Hepatocyte (in vitro differentiated cells): ENCODE data around the gene PCNX3. TPM values are rescaled to one million over a fixed set of nuclear protein-coding genes. Genes with fewer than 3 reads are reported as not detected.

Experiments used
- DNase-seq: peaks from one replicate; pipeline ENCODE4 v3.0.0-alpha.2; 2016; ENCODE audit warnings: low spot score
- H2AFZ ChIP-seq: fragments of 200-600 bp; sonication (generic); 2 replicates; pipeline ENCODE4 v1.6.0; 2016; ENCODE audit warnings: antibody characterized with exemption, mild to moderate bottlenecking
- H3K27ac ChIP-seq: fragments of 200-600 bp; sonication (generic); 2 replicates; pipeline ENCODE4 v1.5.1; 2016; ENCODE audit warnings: mild to moderate bottlenecking
- H3K27me3 ChIP-seq: fragments of 200-600 bp; sonication (generic); 2 replicates; pipeline ENCODE4 v1.6.1; 2016
- H3K36me3 ChIP-seq: fragments of 200-600 bp; sonication (generic); replicated peaks from 2 replicates; pipeline ENCODE4 v1.5.1; 2016; ENCODE audit warnings: low read depth; ENCODE audit not compliant: insufficient read depth
- H3K4me1 ChIP-seq: fragments of 200-600 bp; sonication (generic); 2 replicates; pipeline ENCODE4 v1.5.1; 2016; ENCODE audit warnings: mild to moderate bottlenecking, moderate library complexity; ENCODE audit not compliant: insufficient read depth
- H3K4me2 ChIP-seq: fragments of 200-600 bp; sonication (generic); 2 replicates; pipeline ENCODE4 v1.6.0; 2016
- H3K4me3 ChIP-seq: fragments of 200-600 bp; sonication (generic); 2 replicates; pipeline ENCODE4 v1.5.1; 2016; ENCODE audit warnings: mild to moderate bottlenecking
- H3K79me2 ChIP-seq: fragments of 200-600 bp; sonication (generic); 2 replicates; pipeline ENCODE4 v1.6.0; 2017; ENCODE audit warnings: mild to moderate bottlenecking
- H3K9me2 ChIP-seq: fragments of 200-600 bp; sonication (generic); replicated peaks from 2 replicates; pipeline ENCODE4 v1.6.0; 2017; ENCODE audit warnings: mild to moderate bottlenecking; ENCODE audit not compliant: insufficient read depth
- H3K9me3 ChIP-seq: fragments of 200-600 bp; sonication (generic); 2 replicates; pipeline ENCODE4 v1.5.1; 2016; ENCODE audit warnings: low read depth, mild to moderate bottlenecking
- H4K20me1 ChIP-seq: fragments of 200-600 bp; sonication (generic); 2 replicates; pipeline ENCODE4 v1.6.0; 2016; ENCODE audit warnings: mild to moderate bottlenecking; ENCODE audit not compliant: insufficient read depth, poor library complexity, severe bottlenecking
- CTCF ChIP-seq: fragments of 200-600 bp; sonication (generic); IDR thresholded peaks from 2 replicates; pipeline ENCODE4 v1.5.1; 2016; ENCODE audit warnings: antibody characterized with exemption, mild to moderate bottlenecking; ENCODE audit not compliant: poor library complexity
- EZH2 ChIP-seq: fragments of 200-600 bp; sonication (generic); IDR thresholded peaks from 2 replicates; pipeline ENCODE4 v1.6.1; 2016; ENCODE audit warnings: antibody characterized with exemption, mild to moderate bottlenecking, borderline replicate concordance
- EZH2phosphoT487 ChIP-seq: fragments of 200-600 bp; sonication (generic); IDR thresholded peaks from one replicate; pipeline ENCODE4 v1.6.1; 2018; ENCODE audit warnings: antibody characterized with exemption, mild to moderate bottlenecking, low read depth, moderate library complexity; ENCODE audit not compliant: unreplicated experiment, severe bottlenecking
- WGBS: methylation state at CpG from one replicate; pipeline ENCODE4 v1.1.6; 2016; ENCODE audit warnings: low lambda C conversion rate; ENCODE audit errors: missing lambda C conversion rate; 5-methylcytosine and 5-hydroxymethylcytosine counted together
- polyA plus RNA-seq: library from polyadenylated mRNA; unstranded; fragments of >200 nt; fragmentation: Nextera tagmentation; extraction: Ambion mirVana; gene quantifications from 2 replicates; pipeline ENCODE4 v1.2.1, GENCODE V29; 2016
- total RNA-seq: library from RNA; depleted of rRNA; stranded (reverse); fragments of >200 nt; gene quantifications from 2 replicates; pipeline ENCODE4 v1.2.3, GENCODE V29; 2014

Gene PCNX3
- total and polyA plus RNA-seq, 2 experiments from 2014 or later, result 20.0 to 27.4 TPM

- WGBS, result 98% methylated on average over 25 of the region's 29 CpGs
- no peak overlapping the region for H2AFZ ChIP-seq
- TF ChIP-seq EZH2, result no peak
- no peak for TF ChIP-seq CTCF
- no peak for TF ChIP-seq EZH2phosphoT487
- H3K4me3 ChIP-seq, result no peak overlapping the region
- peaks cover 7% of the 10 kb centered on the region for H3K4me1 ChIP-seq
- peaks cover 6% of the 10 kb centered on the region for H4K20me1 ChIP-seq
- no peaks in the 10 kb centered on the region for H3K9me3 ChIP-seq
- H3K27ac ChIP-seq, result no peak overlapping the region
- no peak for DNase-seq
- no peak overlapping the region for H3K4me2 ChIP-seq
- H3K27me3 ChIP-seq, result no peaks in the 10 kb centered on the region
- no peaks in the 10 kb centered on the region for H3K36me3 ChIP-seq
- H3K79me2 ChIP-seq, result peaks cover 31% of the 10 kb centered on the region
- no peaks in the 10 kb centered on the region for H3K9me2 ChIP-seq
These were observed 3.8 kb downstream of the PCNX3 start for GRCh38 chr11:65619281-65619928.

- no peak for DNase-seq
- no peak overlapping the region for H3K27ac ChIP-seq
- no peak overlapping the region for H2AFZ ChIP-seq
- peaks cover 6% of the 10 kb centered on the region for H4K20me1 ChIP-seq
- peaks cover 28% of the 10 kb centered on the region for H3K79me2 ChIP-seq
- H3K36me3 ChIP-seq, result no peaks in the 10 kb centered on the region
- H3K27me3 ChIP-seq, result no peaks in the 10 kb centered on the region
- no peaks in the 10 kb centered on the region for H3K9me2 ChIP-seq
- H3K4me2 ChIP-seq, result no peak overlapping the region
- no peak for TF ChIP-seq EZH2
- no peak overlapping the region for H3K4me3 ChIP-seq
- 98% methylated on average over 18 of the region's 19 CpGs for WGBS
- no peaks in the 10 kb centered on the region for H3K9me3 ChIP-seq
- H3K4me1 ChIP-seq, result peaks cover 7% of the 10 kb centered on the region
These were observed 5.1 kb downstream of the PCNX3 start for GRCh38 chr11:65620666-65621065.

GRCh38 chr11:65621460-65621859 is 5.9 kb downstream of the PCNX3 start:
- peaks cover 6% of the 10 kb centered on the region for H4K20me1 ChIP-seq
- H3K4me1 ChIP-seq, result peaks cover 5% of the 10 kb centered on the region
- TF ChIP-seq EZH2, result no peak
- no peak for TF ChIP-seq EZH2phosphoT487
- no peak for TF ChIP-seq CTCF
- H3K9me2 ChIP-seq, result no peaks in the 10 kb centered on the region
- H3K36me3 ChIP-seq, result no peaks in the 10 kb centered on the region
- H3K79me2 ChIP-seq, result peaks cover 23% of the 10 kb centered on the region
- no peaks in the 10 kb centered on the region for H3K9me3 ChIP-seq
- no peak overlapping the region for H3K4me3 ChIP-seq
- no peak overlapping the region for H3K27ac ChIP-seq
- no peak overlapping the region for H2AFZ ChIP-seq
- DNase-seq, result no peak
- no peaks in the 10 kb centered on the region for H3K27me3 ChIP-seq
- 96% methylated on average over 14 of the region's 14 CpGs for WGBS
- H3K4me2 ChIP-seq, result no peak overlapping the region

GRCh38 chr11:65622011-65622410 is 6.4 kb downstream of the PCNX3 start:
- no peaks in the 10 kb centered on the region for H3K9me2 ChIP-seq
- H4K20me1 ChIP-seq, result peaks cover under 1% of the 10 kb centered on the region
- no peak overlapping the region for H3K4me3 ChIP-seq
- no peak overlapping the region for H3K4me2 ChIP-seq
- peaks cover 18% of the 10 kb centered on the region for H3K79me2 ChIP-seq
- WGBS, result 99% methylated on average over 11 of the region's 16 CpGs
- no peak for DNase-seq
- H3K27me3 ChIP-seq, result no peaks in the 10 kb centered on the region
- no peaks in the 10 kb centered on the region for H3K36me3 ChIP-seq
- no peak overlapping the region for H3K27ac ChIP-seq
- no peaks in the 10 kb centered on the region for H3K4me1 ChIP-seq
- no peak for TF ChIP-seq EZH2phosphoT487
- H3K9me3 ChIP-seq, result no peaks in the 10 kb centered on the region
- H2AFZ ChIP-seq, result no peak overlapping the region
